ENCODE results near the gene DNASE1L3.

Gene DNASE1L3

DNA sequence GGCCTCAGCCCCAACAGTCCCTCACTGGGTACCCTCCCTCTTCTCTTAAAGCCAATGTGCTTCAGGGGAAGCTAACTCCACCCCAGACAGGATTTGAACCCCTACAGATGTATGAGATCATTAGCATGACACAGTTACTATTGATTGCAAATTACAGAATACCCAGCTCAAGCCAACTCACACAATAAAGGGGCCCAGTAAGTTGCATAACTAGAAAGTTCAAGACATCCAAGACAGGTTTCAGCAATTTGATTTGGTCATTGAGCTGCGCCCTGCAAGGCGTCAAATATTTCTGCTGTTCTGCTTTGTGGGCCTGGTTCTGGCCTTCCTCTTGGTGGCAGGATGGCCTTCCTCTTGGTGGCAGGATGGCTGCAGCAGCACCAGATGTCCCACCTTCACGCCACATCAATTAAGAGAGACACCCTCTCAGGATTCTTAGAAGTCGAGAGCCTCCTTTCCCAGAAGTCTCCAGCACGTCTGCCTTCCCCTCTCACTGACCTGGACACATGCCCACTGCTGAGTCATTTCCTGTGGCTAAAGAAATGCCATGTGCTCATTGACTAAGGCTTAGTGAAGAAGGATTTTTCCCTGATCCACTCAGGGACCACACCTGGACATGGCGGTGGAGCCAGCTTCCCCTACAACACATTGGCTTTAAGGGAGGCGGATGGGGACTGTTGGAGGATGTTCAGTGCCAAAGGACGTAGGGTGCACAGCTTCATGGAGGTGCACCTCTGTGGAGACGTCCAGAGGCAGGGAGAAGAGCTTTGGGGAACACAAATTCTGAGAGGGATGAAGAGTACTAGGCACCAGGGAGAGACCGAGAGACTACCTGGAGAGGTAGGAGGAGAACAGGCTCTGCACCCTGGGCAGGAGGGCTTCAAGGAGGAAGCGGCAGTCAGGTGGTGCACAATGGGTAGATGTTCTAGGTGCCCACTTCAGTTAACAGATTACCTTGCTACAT, 49.1 kb downstream of the DNASE1L3 start:
- no peak for TF ChIP-seq FOXP2 (optimal IDR thresholded peaks at IDR 0.05; ENCODE audit: borderline replicate concordance, extremely low read depth, extremely low read length, insufficient read depth)
- TF ChIP-seq, protein P1, sequence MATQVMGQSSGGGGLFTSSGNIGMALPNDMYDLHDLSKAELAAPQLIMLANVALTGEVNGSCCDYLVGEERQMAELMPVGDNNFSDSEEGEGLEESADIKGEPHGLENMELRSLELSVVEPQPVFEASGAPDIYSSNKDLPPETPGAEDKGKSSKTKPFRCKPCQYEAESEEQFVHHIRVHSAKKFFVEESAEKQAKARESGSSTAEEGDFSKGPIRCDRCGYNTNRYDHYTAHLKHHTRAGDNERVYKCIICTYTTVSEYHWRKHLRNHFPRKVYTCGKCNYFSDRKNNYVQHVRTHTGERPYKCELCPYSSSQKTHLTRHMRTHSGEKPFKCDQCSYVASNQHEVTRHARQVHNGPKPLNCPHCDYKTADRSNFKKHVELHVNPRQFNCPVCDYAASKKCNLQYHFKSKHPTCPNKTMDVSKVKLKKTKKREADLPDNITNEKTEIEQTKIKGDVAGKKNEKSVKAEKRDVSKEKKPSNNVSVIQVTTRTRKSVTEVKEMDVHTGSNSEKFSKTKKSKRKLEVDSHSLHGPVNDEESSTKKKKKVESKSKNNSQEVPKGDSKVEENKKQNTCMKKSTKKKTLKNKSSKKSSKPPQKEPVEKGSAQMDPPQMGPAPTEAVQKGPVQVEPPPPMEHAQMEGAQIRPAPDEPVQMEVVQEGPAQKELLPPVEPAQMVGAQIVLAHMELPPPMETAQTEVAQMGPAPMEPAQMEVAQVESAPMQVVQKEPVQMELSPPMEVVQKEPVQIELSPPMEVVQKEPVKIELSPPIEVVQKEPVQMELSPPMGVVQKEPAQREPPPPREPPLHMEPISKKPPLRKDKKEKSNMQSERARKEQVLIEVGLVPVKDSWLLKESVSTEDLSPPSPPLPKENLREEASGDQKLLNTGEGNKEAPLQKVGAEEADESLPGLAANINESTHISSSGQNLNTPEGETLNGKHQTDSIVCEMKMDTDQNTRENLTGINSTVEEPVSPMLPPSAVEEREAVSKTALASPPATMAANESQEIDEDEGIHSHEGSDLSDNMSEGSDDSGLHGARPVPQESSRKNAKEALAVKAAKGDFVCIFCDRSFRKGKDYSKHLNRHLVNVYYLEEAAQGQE (IDR thresholded peaks at IDR 0.05; ENCODE audit: insufficient read depth in 1 of 2, low read depth in 2 of 2, low read length in 2 of 2): no peak
- no peak for TF ChIP-seq TAF1 (IDR thresholded peaks at IDR 0.05; ENCODE audit: borderline replicate concordance, insufficient read depth, low read length)
- no peak for TF ChIP-seq SIN3A (IDR thresholded peaks at IDR 0.05; ENCODE audit: borderline replicate concordance, insufficient read depth, low read length)
- no peak for TF ChIP-seq POLR2AphosphoS5 (IDR thresholded peaks at IDR 0.05; ENCODE audit: low read depth, low read length)

DNA sequence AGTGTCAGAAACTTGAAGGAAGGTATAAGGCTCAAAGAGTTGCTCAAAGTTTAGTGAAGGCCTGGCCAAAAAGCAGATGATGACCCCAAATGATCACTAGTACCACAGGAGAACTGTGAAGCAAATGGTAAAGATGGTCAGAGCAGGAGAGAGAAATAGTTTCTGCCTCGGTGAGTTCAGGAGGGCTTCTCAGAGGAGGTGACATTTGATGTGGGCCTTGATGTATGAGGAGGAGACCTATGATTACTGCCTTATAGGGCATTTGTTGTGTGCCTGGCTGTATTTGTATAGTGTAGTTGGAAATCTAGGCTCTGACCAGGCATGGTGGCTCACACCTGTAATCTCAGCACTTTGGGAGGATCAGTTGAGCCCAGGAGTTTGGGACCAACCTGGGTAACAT, 50.4 kb downstream of the DNASE1L3 start:
- TF ChIP-seq, protein P1 (IDR thresholded peaks at IDR 0.05; ENCODE audit: insufficient read depth in 1 of 2, low read depth in 2 of 2, low read length in 2 of 2): no peak
- no peak for TF ChIP-seq TAF1 (IDR thresholded peaks at IDR 0.05; ENCODE audit: borderline replicate concordance, insufficient read depth, low read length)
- TF ChIP-seq FOXP2 (optimal IDR thresholded peaks at IDR 0.05; ENCODE audit: borderline replicate concordance, extremely low read depth, extremely low read length, insufficient read depth): no peak
- no peak for TF ChIP-seq SIN3A (IDR thresholded peaks at IDR 0.05; ENCODE audit: borderline replicate concordance, insufficient read depth, low read length)
- TF ChIP-seq POLR2AphosphoS5 (IDR thresholded peaks at IDR 0.05; ENCODE audit: low read depth, low read length): no peak

DNA sequence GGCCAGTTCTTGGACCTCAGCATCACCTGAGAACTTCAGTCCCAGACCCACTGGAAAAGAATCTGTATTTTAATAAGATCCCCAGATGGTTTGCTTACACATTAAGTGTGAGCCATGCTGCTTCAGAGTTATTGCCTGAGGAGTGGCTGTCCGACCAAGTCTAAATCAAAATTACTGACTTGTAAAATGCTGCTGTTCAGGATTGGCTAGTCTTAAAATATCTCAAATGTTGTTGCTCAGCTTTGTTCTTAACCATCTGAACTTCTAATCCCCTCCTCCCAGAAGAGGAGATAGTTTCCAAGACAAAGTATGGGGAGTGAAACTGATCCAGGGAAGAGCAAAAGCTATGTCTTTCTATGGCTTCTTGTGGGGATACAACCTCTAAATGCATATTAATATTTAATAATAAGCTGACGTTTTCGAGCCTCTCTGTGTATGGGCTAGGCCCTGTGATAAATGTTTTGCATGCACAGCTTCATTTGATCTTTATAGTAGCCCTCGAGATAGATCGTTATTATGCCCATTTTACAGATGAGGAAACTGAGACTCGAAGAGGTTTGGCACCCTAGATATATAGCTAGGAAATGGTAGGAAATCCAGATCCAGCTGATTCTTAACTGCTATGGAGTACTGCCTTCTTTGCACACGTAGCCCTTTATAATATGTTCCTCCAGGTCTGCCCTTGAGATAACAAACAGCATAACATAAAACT, 52.2 kb downstream of the DNASE1L3 start:
- no peak for TF ChIP-seq TAF1 (IDR thresholded peaks at IDR 0.05; ENCODE audit: borderline replicate concordance, insufficient read depth, low read length)
- TF ChIP-seq POLR2AphosphoS5 (IDR thresholded peaks at IDR 0.05; ENCODE audit: low read depth, low read length): no peak
- TF ChIP-seq, protein P1 (IDR thresholded peaks at IDR 0.05; ENCODE audit: insufficient read depth in 1 of 2, low read depth in 2 of 2, low read length in 2 of 2): no peak
- no peak for TF ChIP-seq SIN3A (IDR thresholded peaks at IDR 0.05; ENCODE audit: borderline replicate concordance, insufficient read depth, low read length)
- TF ChIP-seq FOXP2 (optimal IDR thresholded peaks at IDR 0.05; ENCODE audit: borderline replicate concordance, extremely low read depth, extremely low read length, insufficient read depth): no peak

DNA sequence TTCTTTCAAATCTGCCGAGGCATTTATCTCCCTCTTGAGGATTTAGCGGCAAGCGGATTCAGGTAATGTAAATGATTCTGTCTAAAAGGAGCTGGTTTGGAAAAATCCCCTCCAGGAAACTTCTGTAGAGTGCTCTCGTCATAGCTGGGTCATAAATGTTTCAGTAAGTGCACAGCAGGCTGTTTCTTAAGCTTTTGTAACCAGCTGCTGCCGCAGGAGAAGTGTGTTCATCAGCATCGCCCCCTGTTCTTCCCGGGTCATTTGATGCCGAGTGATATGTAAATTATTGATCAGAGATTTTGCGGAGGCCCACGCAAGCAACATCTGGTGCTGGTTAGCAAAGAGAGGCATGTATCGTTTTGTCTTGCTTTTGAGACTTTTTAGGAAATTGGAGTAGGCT, 53.1 kb downstream of the DNASE1L3 start:
- TF ChIP-seq SIN3A (IDR thresholded peaks at IDR 0.05; ENCODE audit: borderline replicate concordance, insufficient read depth, low read length): no peak
- TF ChIP-seq FOXP2 (optimal IDR thresholded peaks at IDR 0.05; ENCODE audit: borderline replicate concordance, extremely low read depth, extremely low read length, insufficient read depth): no peak
- no peak for TF ChIP-seq POLR2AphosphoS5 (IDR thresholded peaks at IDR 0.05; ENCODE audit: low read depth, low read length)
- TF ChIP-seq TAF1 (IDR thresholded peaks at IDR 0.05; ENCODE audit: borderline replicate concordance, insufficient read depth, low read length): no peak
- TF ChIP-seq, protein P1 (IDR thresholded peaks at IDR 0.05; ENCODE audit: insufficient read depth in 1 of 2, low read depth in 2 of 2, low read length in 2 of 2): no peak
